Kidney epithelial cell (primary cell): ENCODE measurements around the gene RORB. TPM values are rescaled to one million over a fixed set of nuclear protein-coding genes. Genes with fewer than 3 reads are reported as not detected.

ENCODE experiments used
- DNase-seq: peaks from one replicate; pipeline ENCODE4 v3.0.0-alpha.2; 2010; ENCODE audit warnings: low read depth
- H3K27me3 ChIP-seq: 2 replicates; pipeline ENCODE4 v1.6.0; 2011; ENCODE audit warnings: low read length; ENCODE audit not compliant: control insufficient read depth, insufficient read depth
- H3K36me3 ChIP-seq: 2 replicates; pipeline ENCODE4 v1.5.1; 2011; ENCODE audit warnings: low read length; ENCODE audit not compliant: control insufficient read depth, insufficient read depth
- H3K4me3 ChIP-seq: 2 replicates; pipeline ENCODE4 v1.5.1; 2011; ENCODE audit warnings: low read depth, mild to moderate bottlenecking, control low read depth, low read length
- CTCF ChIP-seq: IDR thresholded peaks from 2 replicates; pipeline ENCODE4 v1.5.1; 2011; ENCODE audit warnings: mild to moderate bottlenecking, moderate library complexity, low read length, control low read depth, inconsistent platforms; ENCODE audit not compliant: insufficient read depth, poor library complexity, severe bottlenecking
- total RNA-seq: library from RNA; depleted of rRNA; stranded (reverse); fragments of >200 nt; gene quantifications from 2 replicates; pipeline ENCODE4 v1.2.3, GENCODE V29; 2015

Gene RORB
- total RNA-seq, 1 donor from 2014 or later = not detected

GRCh38 chr9:74644023-74644422 is 146.9 kb downstream of the RORB start:
- no peaks in the 10 kb centered on the region for H3K36me3 ChIP-seq
- no peak for DNase-seq
- no peak overlapping the region for H3K4me3 ChIP-seq
- no peaks in the 10 kb centered on the region for H3K27me3 ChIP-seq
- no peak for TF ChIP-seq CTCF

DNA sequence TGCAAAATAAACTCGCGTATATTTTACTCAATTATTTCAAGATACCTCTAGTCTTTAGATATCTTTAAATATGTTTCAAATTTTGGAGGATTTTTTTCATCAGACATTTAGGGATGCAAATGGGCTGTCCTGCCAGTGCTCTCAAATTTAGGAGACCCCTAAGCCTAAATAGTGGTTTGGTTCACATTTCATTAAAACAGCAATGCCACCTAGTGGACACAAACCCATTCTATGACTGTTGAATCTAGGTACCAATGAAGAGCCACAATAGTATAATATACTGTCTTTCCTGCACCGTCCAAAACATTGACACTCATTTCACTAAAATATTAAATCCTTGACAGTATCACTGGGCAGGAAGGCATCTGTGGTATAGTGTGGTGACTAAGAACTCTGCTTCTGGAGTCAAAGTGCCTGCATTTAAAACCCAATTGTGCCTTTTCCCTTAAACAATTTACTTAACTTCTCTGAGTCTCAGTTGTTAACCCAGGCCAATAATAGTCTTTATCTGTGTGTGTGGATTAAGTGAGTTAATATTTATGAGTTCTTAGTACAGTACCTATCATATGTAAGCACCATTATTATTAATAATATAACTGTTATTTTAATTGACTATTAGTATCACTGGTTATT is 148.0 kb downstream of the RORB start:
- no peak for DNase-seq
- TF ChIP-seq CTCF = peak; percentile 68
- Histone ChIP-seq H3K27me3 (no peaks in the 10 kb centered on the region), H3K4me3 (no peak overlapping the region), H3K36me3 (no peaks in the 10 kb centered on the region)

DNA sequence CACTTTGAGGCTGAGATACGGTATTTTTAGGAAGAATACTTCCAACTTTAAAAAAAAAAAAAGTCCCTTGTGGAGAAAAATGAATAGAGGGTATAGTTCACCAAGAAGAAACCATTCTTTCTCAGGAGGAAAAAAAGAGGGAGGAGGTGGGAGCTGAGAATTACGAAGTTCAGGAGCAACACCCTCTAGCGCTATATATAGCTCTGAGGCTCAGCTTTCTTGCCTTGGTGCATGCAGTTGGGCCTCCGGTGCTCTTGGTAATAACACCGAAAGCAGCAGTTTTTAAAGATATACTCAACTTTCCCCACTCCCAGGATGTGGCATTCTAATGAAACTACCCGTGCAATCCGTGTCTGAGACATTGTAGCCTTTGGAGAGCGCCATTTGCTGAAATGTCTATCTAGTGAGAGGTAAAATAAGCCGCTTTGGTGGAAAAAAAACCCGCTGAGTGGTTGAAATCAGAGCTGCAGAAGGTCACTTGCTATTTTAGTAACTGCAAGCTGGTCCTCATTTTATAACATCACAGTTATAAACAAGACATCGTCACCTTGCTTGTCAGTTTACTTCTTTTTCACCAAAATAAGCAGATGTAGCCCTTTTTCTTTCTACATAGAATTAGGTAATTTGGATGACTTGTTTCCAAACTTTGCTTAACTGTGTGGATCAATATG is 156.4 kb downstream of the RORB start:
- no peaks in the 10 kb centered on the region for H3K36me3 ChIP-seq
- H3K27me3 ChIP-seq = no peaks in the 10 kb centered on the region
- H3K4me3 ChIP-seq = no peak overlapping the region
- TF ChIP-seq CTCF = no peak
- no peak for DNase-seq

DNA sequence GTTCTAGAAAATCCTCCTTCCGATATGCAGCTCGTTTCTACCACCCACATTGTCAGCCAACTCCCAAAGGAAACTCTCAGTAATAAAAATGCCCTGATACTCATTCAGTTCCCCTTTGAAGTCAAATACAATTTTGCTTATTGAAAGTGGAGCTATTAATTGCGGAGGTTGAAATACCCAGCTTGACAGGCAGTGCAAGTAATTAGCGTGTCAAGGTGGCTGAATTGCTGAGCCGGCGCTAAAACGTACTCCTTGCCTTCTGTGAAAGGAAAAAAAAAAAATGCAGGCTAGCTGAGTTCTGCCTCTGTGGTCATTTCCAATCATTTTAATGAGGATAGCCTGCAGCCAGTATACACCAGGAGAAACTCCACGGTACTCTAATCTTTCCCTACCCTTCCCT is 165.5 kb downstream of the RORB start:
- Histone ChIP-seq H3K36me3 (no peaks in the 10 kb centered on the region), H3K4me3 (no peak overlapping the region), H3K27me3 (no peaks in the 10 kb centered on the region)
- DNase-seq = no peak
- TF ChIP-seq CTCF = no peak

GRCh38 chr9:74663439-74663838 is 166.3 kb downstream of the RORB start:
- Histone ChIP-seq H3K36me3 (no peaks in the 10 kb centered on the region), H3K27me3 (no peaks in the 10 kb centered on the region), H3K4me3 (no peak overlapping the region)
- no peak for DNase-seq
- no peak for TF ChIP-seq CTCF

DNA sequence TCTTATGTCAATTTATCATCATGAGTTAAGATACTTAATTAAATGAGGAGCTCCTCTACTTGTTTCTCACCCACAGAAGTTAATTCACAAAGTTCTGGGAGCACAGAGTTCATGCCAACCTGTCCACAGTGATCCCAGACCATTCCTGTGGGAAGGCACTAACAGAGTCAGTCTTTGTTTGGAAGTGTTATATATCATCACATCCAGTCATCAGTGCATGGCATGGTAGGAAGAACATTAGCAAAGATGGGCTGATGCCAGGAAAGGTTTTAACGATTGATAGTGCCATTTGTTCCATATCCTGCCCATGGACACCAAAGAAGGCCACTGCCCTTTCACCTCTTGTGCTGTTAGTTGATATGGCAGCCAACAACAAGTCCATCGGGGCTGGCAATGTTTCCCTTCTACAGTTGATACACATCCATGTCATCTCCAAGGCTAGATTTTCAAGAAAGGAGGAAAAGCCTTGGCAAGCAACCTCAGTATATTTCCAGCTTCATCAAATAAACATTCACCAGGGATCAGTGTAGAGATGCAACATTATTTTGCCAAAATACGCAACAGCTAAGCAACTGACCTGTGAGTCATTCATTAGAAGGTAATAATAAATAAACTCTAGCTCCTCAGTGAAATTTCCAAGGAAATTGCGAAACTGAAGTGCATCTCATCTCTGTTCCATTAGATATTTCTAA is 169.6 kb downstream of the RORB start:
- TF ChIP-seq CTCF = no peak
- no peak overlapping the region for H3K4me3 ChIP-seq
- H3K36me3 ChIP-seq = no peaks in the 10 kb centered on the region
- no peak for DNase-seq
- no peaks in the 10 kb centered on the region for H3K27me3 ChIP-seq
